Neuronal stem cell (in vitro differentiated cells): ENCODE measurements around the gene NT5C3B.
A peak's percentile ranks its signal among the peaks of the same experiment; 100 is the strongest.
"Not testable (repeated sequence)": the region's sequence is repeated elsewhere in the genome, so short reads cannot be mapped to it uniquely, and the experiment has no call there.

ENCODE experiments used
- DNase-seq: peaks from one replicate; pipeline ENCODE4 v3.0.0-alpha.2; 2013; ENCODE audit warnings: low spot score
- H2AFZ ChIP-seq: one replicate; pipeline ENCODE4 v1.6.1; 2013; ENCODE audit warnings: mild to moderate bottlenecking, low read length, inconsistent platforms
- H2AK5ac ChIP-seq: 2 replicates; pipeline ENCODE4 v1.6.1; 2013; ENCODE audit warnings: low read depth, mild to moderate bottlenecking, inconsistent platforms, low read length, moderate library complexity, mixed read lengths
- H2BK120ac ChIP-seq: 2 replicates; pipeline ENCODE4 v1.6.1; 2013; ENCODE audit warnings: low read depth, mild to moderate bottlenecking, inconsistent platforms, low read length, moderate library complexity, mixed read lengths
- H2BK12ac ChIP-seq: one replicate; pipeline ENCODE4 v1.6.1; 2013; ENCODE audit warnings: low read length, inconsistent platforms
- H2BK15ac ChIP-seq: 2 replicates; pipeline ENCODE4 v1.6.1; 2013; ENCODE audit warnings: mild to moderate bottlenecking, low read length, inconsistent platforms, mixed read lengths
- H2BK5ac ChIP-seq: one replicate; pipeline ENCODE4 v1.6.1; 2013; ENCODE audit warnings: inconsistent platforms, mild to moderate bottlenecking, low read length, moderate library complexity
- H3K14ac ChIP-seq: one replicate; pipeline ENCODE4 v1.6.1; 2013; ENCODE audit warnings: low read length, inconsistent platforms
- H3K18ac ChIP-seq: 2 replicates; pipeline ENCODE4 v1.6.1; 2013; ENCODE audit warnings: low read length, inconsistent platforms
- H3K23ac ChIP-seq: 2 replicates; pipeline ENCODE4 v1.6.1; 2013; ENCODE audit warnings: low read depth, mild to moderate bottlenecking, mixed read lengths, low read length, inconsistent platforms; ENCODE audit not compliant: poor library complexity
- H3K27ac ChIP-seq: replicated peaks from 3 replicates; pipeline ENCODE4 v1.5.1; 2013; ENCODE audit warnings: low read length, inconsistent platforms
- H3K27me3 ChIP-seq, 3 experiments: 2 replicates each; pipeline ENCODE4 v1.6.1; 2013; ENCODE audit warnings: low read length in 3 of 3, mild to moderate bottlenecking in 2 of 3, inconsistent platforms in 1 of 3, low read depth in 1 of 3, mixed read lengths in 1 of 3, moderate library complexity in 1 of 3; ENCODE audit not compliant: control insufficient read depth in 3 of 3, insufficient read depth in 3 of 3
- H3K36me3 ChIP-seq, 2 donors: replicated peaks in 1 of 2; 2 replicates each; pipeline ENCODE4 v1.6.1; 2013; ENCODE audit warnings: low read length in 2 of 2; ENCODE audit not compliant: control insufficient read depth in 2 of 2, insufficient read depth in 2 of 2
- H3K4ac ChIP-seq: 2 replicates; pipeline ENCODE4 v1.6.1; 2013; ENCODE audit warnings: inconsistent platforms, mild to moderate bottlenecking, low read length, moderate library complexity
- H3K4me1 ChIP-seq, 2 donors: 1 replicate in 1 of 2; 2 replicates in 1 of 2; pipeline ENCODE4 v1.6.1; 2013; ENCODE audit warnings: low read length in 2 of 2, low read depth in 1 of 2; ENCODE audit not compliant: control insufficient read depth in 2 of 2, insufficient read depth in 1 of 2
- H3K4me2 ChIP-seq: one replicate; pipeline ENCODE4 v1.6.1; 2013; ENCODE audit warnings: mild to moderate bottlenecking, low read length, inconsistent platforms; ENCODE audit not compliant: insufficient read depth, poor library complexity, severe bottlenecking
- H3K4me3 ChIP-seq, 2 donors: 2 replicates each; pipeline ENCODE4 v1.5.1; 2013; ENCODE audit warnings: low read length in 2 of 2, mild to moderate bottlenecking in 2 of 2, inconsistent platforms in 1 of 2, moderate library complexity in 1 of 2
- H3K79me1 ChIP-seq: one replicate; pipeline ENCODE4 v1.6.1; 2013; ENCODE audit warnings: low read depth, mild to moderate bottlenecking, inconsistent platforms, low read length, moderate library complexity
- H3K9ac ChIP-seq: one replicate; pipeline ENCODE4 v1.6.1; 2013; ENCODE audit warnings: mild to moderate bottlenecking, low read depth, low read length, inconsistent platforms; ENCODE audit not compliant: poor library complexity
- H3K9me3 ChIP-seq, 2 donors: replicated peaks in 1 of 2; 2 replicates each; pipeline versions ENCODE3 to v1.6.1; 2013; ENCODE audit warnings: low read length in 2 of 2, mild to moderate bottlenecking in 2 of 2, inconsistent platforms in 1 of 2, low read depth in 1 of 2, mixed read lengths in 1 of 2, moderate library complexity in 1 of 2; ENCODE audit not compliant: control insufficient read depth in 2 of 2, insufficient read depth in 1 of 2
- H4K8ac ChIP-seq: one replicate; pipeline ENCODE4 v1.6.1; 2013; ENCODE audit warnings: low read depth, mild to moderate bottlenecking, inconsistent platforms, low read length, moderate library complexity
- H4K91ac ChIP-seq: one replicate; pipeline ENCODE4 v1.6.1; 2013; ENCODE audit warnings: low read length, low read depth, mild to moderate bottlenecking, inconsistent platforms; ENCODE audit not compliant: poor library complexity
- WGBS, 2 donors: extraction: QIAGEN DNeasy Blood & Tissue Kit; methylation state at CpG; one replicate each; pipeline ENCODE4 v1.1.7; 2013; ENCODE audit warnings: missing lambda C conversion rate in 2 of 2, mixed read lengths in 1 of 2; ENCODE audit not compliant: insufficient read length in 2 of 2, insufficient replicate concordance in 1 of 2; ENCODE audit errors: extremely low coverage in 2 of 2; 5-methylcytosine and 5-hydroxymethylcytosine counted together

NT5C3B gene

GRCh38 chr17:41874293-41874670 is 38.2 kb upstream of the NT5C3B start:
- not testable (repeated sequence) for H3K4ac ChIP-seq, H3K9me3 ChIP-seq, H2BK15ac ChIP-seq, H4K8ac ChIP-seq, H2AK5ac ChIP-seq, H3K4me1 ChIP-seq, H3K27me3 ChIP-seq, DNase-seq, H3K23ac ChIP-seq, H3K4me3 ChIP-seq, H2BK5ac ChIP-seq, H2AFZ ChIP-seq, H3K79me1 ChIP-seq, H3K4me2 ChIP-seq, H3K14ac ChIP-seq, H4K91ac ChIP-seq, H3K18ac ChIP-seq, H2BK120ac ChIP-seq, H3K27ac ChIP-seq, H2BK12ac ChIP-seq, H3K9ac ChIP-seq
- peaks cover 64 to 82% of the 10 kb centered on the region in 2 donors for H3K36me3 ChIP-seq
- no CpG with 5 or more reads among the region's 9 CpGs for WGBS, 2 donors

GRCh38 chr17:41873559-41874292 is 37.7 kb upstream of the NT5C3B start:
- no peaks in the 10 kb centered on the region for H3K4me1 ChIP-seq
- DNase-seq = no peak
- H3K9ac ChIP-seq = no peak overlapping the region
- no peak overlapping the region for H2BK120ac ChIP-seq
- no peak overlapping the region for H3K14ac ChIP-seq
- H3K27me3 ChIP-seq = no peaks in the 10 kb centered on the region
- peaks cover 60 to 82% of the 10 kb centered on the region in 2 donors for H3K36me3 ChIP-seq
- no peak overlapping the region for H2BK15ac ChIP-seq
- no peak overlapping the region for H2BK5ac ChIP-seq
- H3K79me1 ChIP-seq = peaks cover 3% of the 10 kb centered on the region
- WGBS, 2 donors = no CpG with 5 or more reads among the region's 10 CpGs
- H3K4me3 ChIP-seq = no peak overlapping the region
- H4K91ac ChIP-seq = no peak overlapping the region
- H2AFZ ChIP-seq = no peak overlapping the region
- no peak overlapping the region for H2BK12ac ChIP-seq
- no peak overlapping the region for H3K27ac ChIP-seq
- no peak overlapping the region for H3K4ac ChIP-seq
- peaks cover 4 to 5% of the 10 kb centered on the region in 2 donors for H3K9me3 ChIP-seq
- no peak overlapping the region for H4K8ac ChIP-seq
- no peak overlapping the region for H3K23ac ChIP-seq
- no peak overlapping the region for H2AK5ac ChIP-seq
- no peak overlapping the region for H3K4me2 ChIP-seq
- H3K18ac ChIP-seq = no peak overlapping the region

GRCh38 chr17:41871789-41872188 is 35.8 kb upstream of the NT5C3B start:
- Histone ChIP-seq H3K9ac (peak overlapping the region; percentile 68), H4K91ac (no peak overlapping the region), H2BK120ac (no peak overlapping the region), H2BK12ac (no peak overlapping the region), H3K14ac (no peak overlapping the region), H3K36me3 (peaks cover 53 to 79% of the 10 kb centered on the region in 2 donors), H3K4me3 (no peak overlapping the region), H3K4me1 (no peaks in the 10 kb centered on the region), H3K4me2 (no peak overlapping the region), H2BK15ac (no peak overlapping the region), H4K8ac (no peak overlapping the region), H3K18ac (no peak overlapping the region), H2AFZ (no peak overlapping the region), H3K27ac (no peak overlapping the region), H3K27me3 (no peaks in the 10 kb centered on the region), H2AK5ac (no peak overlapping the region), H3K4ac (no peak overlapping the region), H3K9me3 (peaks cover 0 to 2% of the 10 kb centered on the region in 2 donors), H2BK5ac (no peak overlapping the region), H3K23ac (no peak overlapping the region), H3K79me1 (peaks cover 3% of the 10 kb centered on the region)
- no peak for DNase-seq
- no CpG with 5 or more reads among the region's 10 CpGs for WGBS, 2 donors

GRCh38 chr17:41870627-41871026 is 34.6 kb upstream of the NT5C3B start:
- WGBS, 2 donors = no CpG with 5 or more reads among the region's 7 CpGs

More at GRCh38 chr17:41870627-41871026, 34.6 kb upstream of the NT5C3B start:
- Histone ChIP-seq H2AFZ (no peak overlapping the region), H2BK12ac (no peak overlapping the region), H3K79me1 (peaks cover 3% of the 10 kb centered on the region), H3K27me3 (no peaks in the 10 kb centered on the region), H3K9me3 (peaks cover 0 to 2% of the 10 kb centered on the region in 2 donors), H2BK120ac (no peak overlapping the region), H3K27ac (no peak overlapping the region), H3K9ac (no peak overlapping the region), H3K14ac (no peak overlapping the region), H3K4me3 (peak overlapping the region in 1 of 2 donors; percentile 27), H4K91ac (no peak overlapping the region), H3K36me3 (peaks cover 53 to 83% of the 10 kb centered on the region in 2 donors), H3K23ac (no peak overlapping the region), H3K4me2 (no peak overlapping the region), H2BK15ac (no peak overlapping the region), H3K18ac (no peak overlapping the region), H3K4me1 (no peaks in the 10 kb centered on the region), H4K8ac (no peak overlapping the region), H3K4ac (no peak overlapping the region), H2AK5ac (no peak overlapping the region), H2BK5ac (no peak overlapping the region)
- DNase-seq = no peak
